ENCODE results near the gene CD320.

CD320 gene

GRCh38 chr19:8311461-8312260 lies 3.5 kb upstream of the CD320 start:
- DNase-seq (ENCODE audit: low read depth): peak; percentile 63
- H3K4me3 ChIP-seq (ENCODE audit: low read depth, low read length): 0 out of 2 replicates have a peak overlapping the region, but pooled peaks have one; percentile 12
- no peak for TF ChIP-seq CTCF (IDR thresholded peaks at IDR 0.05; ENCODE audit: control insufficient read depth, extremely low read depth, insufficient read depth)

GRCh38 chr19:8310342-8311055 lies 2.3 kb upstream of the CD320 start:
- no peak for TF ChIP-seq CTCF (IDR thresholded peaks at IDR 0.05; ENCODE audit: control insufficient read depth, extremely low read depth, insufficient read depth)
- no peak for DNase-seq (ENCODE audit: low read depth)
- H3K4me3 ChIP-seq (ENCODE audit: low read depth, low read length): no peak overlapping the region

- no peak for DNase-seq (ENCODE audit: low read depth)
- peak overlapping the region; percentile 98 for H3K4me3 ChIP-seq (ENCODE audit: low read depth, low read length)
These were observed 733 bp upstream of the CD320 start for GRCh38 chr19:8308891-8309291.

GRCh38 chr19:8307400-8307964 lies 676 bp downstream of the CD320 start:
- H3K4me3 ChIP-seq (ENCODE audit: low read depth, low read length): peak overlapping the region; percentile 98
- TF ChIP-seq CTCF (IDR thresholded peaks at IDR 0.05; ENCODE audit: control insufficient read depth, extremely low read depth, insufficient read depth): no peak
- DNase-seq (ENCODE audit: low read depth): no peak

More at GRCh38 chr19:8308891-8309291, 733 bp upstream of the CD320 start:
- TF ChIP-seq CTCF (IDR thresholded peaks at IDR 0.05; ENCODE audit: control insufficient read depth, extremely low read depth, insufficient read depth): no peak

GRCh38 chr19:8306235-8307054 lies 1.7 kb downstream of the CD320 start:
- DNase-seq (ENCODE audit: low read depth): no peak
- TF ChIP-seq CTCF (IDR thresholded peaks at IDR 0.05; ENCODE audit: control insufficient read depth, extremely low read depth, insufficient read depth): no peak
- peak overlapping the region; percentile 98 for H3K4me3 ChIP-seq (ENCODE audit: low read depth, low read length)

- no peak for TF ChIP-seq CTCF (IDR thresholded peaks at IDR 0.05; ENCODE audit: control insufficient read depth, extremely low read depth, insufficient read depth)
- no peak for DNase-seq (ENCODE audit: low read depth)
- H3K4me3 ChIP-seq (ENCODE audit: low read depth, low read length): no peak overlapping the region
These were observed 2.4 kb downstream of the CD320 start for GRCh38 chr19:8305798-8306197.
